HG03175 (cell line): ENCODE results near the gene VWA8.
"Not testable (repeated sequence)": the region's sequence is repeated elsewhere in the genome, so short reads cannot be mapped to it uniquely, and the experiment has no call there.

Source experiments
- ATAC-seq: cut with Tn5 transposase; IDR thresholded peaks from one replicate; pipeline ENCODE4 v1.9.1; 2021; ENCODE audit warnings: mild to moderate bottlenecking, moderate library complexity; ENCODE audit not compliant: unreplicated experiment

VWA8 gene

GRCh38 chr13:41811588-41812021 is 149.3 kb downstream of the VWA8 start:
- peak; percentile 81 for ATAC-seq

- ATAC-seq = no peak
These were observed 150.9 kb downstream of the VWA8 start for GRCh38 chr13:41809962-41810361.

GRCh38 chr13:41803445-41803735 is 157.5 kb downstream of the VWA8 start:
- not testable (repeated sequence) for ATAC-seq

DNA sequence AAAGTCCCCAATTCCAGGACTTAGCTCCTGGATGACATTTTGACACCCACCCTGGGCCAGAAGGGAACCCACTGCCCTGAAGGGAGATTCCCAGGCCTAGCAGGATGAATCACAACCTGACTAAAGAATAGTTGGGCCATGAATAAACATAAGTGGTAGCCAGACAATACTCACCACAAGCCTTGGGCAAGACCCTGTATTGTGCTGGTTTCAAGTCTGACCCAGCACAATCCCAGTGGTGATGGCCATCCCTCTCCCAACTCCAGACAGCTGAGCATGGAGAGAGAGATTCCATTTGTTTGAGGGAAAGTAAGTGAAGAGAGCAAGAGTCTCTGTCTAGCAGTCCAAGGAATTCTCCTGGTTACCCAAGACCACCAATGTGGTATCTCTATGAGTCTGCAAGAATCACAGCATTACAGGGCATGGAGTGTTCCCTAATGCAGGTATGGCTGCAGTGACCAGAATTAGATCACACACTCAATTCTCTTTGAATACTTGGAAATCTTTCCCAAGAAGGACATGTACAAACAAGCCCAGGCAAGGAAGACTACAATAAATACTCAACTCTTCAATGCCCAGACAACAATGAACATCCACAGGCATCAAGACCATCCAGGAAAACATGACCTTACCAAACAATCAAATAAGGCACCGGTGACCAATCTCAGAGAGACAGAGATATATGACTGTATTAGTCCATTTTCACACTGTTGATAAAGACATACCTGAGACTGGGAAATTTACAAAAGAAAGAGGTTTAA is 158.0 kb downstream of the VWA8 start:
- ATAC-seq = no peak

- no peak for ATAC-seq
These were observed 158.7 kb downstream of the VWA8 start for GRCh38 chr13:41802043-41802683.

DNA sequence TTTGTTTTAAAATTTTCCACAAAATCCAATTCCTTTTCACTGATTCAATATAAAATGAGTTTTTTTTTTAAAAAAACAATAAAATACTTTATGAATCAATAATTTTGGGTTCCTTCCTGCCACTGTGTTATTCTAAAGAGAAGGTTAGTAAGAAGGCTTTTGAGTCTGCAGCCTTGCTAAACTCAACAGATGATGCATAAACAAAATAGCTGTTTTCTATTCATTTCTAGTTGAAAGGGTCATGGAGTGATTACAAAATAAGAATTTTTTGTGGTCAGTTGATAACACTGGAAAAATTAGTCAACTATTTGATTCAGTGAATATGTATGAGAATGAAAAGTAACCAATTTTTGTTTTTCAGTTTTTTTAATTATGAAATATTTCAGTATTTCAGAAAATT is 169.9 kb downstream of the VWA8 start:
- ATAC-seq = no peak

DNA sequence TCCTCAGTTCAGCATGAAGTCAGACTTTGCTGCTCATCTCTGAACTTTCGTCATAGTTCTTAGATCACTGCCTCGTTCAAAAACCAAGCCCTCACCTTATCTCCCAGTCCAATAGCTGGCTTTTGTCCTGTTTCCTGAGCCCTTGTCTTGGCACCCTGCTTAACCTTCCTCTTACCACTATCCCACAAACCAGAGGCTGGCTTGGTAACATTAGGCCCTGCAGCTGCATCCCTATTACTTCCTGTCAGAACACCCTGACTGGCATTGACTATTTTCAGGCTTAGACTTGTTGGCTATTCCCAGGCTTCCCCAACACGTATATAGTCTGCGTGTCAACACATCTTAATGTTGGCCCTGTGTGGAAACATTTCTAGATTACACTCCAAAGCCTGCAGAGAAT is 172.4 kb downstream of the VWA8 start:
- ATAC-seq = no peak

GRCh38 chr13:41785402-41786172 is 175.3 kb downstream of the VWA8 start:
- no peak for ATAC-seq

- no peak for ATAC-seq
These were observed 178.8 kb downstream of the VWA8 start for GRCh38 chr13:41782086-41782485.

- no peak for ATAC-seq
These were observed 179.9 kb downstream of the VWA8 start for GRCh38 chr13:41780715-41781706.

DNA sequence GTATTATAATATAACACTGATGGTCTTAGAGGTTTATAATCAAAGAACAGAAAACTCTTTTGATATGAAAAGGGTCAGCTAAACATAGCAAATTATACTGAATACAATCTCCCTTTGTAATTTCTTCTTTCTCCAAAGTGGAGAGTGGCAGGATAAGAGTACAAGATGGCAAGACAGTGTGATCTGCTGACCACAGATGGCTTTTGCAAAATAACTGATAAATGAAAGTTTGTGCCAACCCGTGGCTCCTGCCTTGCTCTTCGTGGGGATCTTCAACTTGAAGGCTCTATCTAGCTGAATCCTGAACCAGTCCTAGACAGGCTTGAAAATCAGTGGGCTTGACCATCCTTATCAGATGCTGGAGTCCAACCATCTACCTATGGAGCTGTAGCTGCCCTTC is 185.7 kb downstream of the VWA8 start:
- ATAC-seq = no peak

- ATAC-seq = no peak
These were observed 186.2 kb downstream of the VWA8 start for GRCh38 chr13:41774605-41775218.

- no peak for ATAC-seq
These were observed 193.1 kb downstream of the VWA8 start for GRCh38 chr13:41767801-41768200.

DNA sequence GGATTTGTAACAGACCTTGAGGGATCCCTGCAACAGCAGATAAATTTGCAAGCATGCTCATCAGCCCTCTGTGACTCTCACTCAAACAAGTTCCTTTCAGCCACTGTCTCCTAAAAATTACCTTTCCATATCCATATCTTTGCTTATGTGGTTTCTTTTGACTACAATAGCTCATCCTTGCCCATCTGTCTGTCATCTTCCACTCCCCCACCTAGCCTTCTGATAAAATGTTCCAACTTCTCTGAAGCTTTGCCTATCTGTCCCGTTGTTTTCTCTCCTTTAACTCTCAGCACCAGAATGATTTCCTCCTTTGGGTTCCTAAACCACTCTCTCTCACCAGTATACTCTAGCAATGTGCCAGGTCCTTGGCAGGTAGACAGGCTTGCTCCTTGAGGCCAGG is 194.5 kb downstream of the VWA8 start:
- no peak for ATAC-seq

- ATAC-seq = no peak
These were observed 195.1 kb downstream of the VWA8 start for GRCh38 chr13:41765813-41766212.

DNA sequence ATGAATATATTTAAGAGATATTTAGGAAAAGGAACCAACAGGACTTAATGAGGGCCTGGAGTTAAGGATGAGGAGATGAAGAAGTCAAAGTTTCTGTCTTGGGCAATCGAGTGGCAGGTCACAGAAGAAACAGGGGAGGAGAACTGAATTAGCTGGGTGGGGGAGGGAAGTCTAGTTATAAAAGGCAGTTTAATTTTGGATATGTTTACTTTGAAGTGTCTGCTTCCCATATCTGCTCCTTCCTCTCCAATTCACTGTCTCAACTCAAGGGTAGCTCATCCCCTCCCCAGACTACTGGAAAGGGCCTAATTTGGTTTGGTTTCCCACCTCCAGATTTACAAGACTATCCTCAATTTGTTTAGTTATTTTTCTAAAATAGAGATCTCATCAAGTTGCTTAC is 195.9 kb downstream of the VWA8 start:
- ATAC-seq = no peak

GRCh38 chr13:41764558-41764957 is 196.4 kb downstream of the VWA8 start:
- no peak for ATAC-seq

DNA sequence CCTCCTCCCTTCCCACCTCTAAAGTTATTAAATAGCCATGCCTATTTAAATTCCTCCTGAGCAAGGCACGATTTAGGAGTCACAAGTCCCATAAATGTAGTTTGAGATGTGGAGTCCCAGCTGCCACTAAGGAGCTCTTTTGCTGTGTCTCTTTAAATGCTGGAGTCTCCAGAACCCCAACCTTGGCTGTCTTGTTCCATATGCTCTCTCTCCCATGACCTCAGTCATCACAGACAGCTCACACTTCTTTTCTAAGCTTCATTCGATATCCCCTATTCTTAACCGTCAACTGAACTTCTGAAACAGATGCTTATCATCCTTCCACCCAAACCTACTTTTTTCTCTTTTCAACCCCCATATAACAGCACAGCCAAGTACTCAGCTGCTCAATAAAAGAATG is 197.1 kb downstream of the VWA8 start:
- ATAC-seq = no peak

DNA sequence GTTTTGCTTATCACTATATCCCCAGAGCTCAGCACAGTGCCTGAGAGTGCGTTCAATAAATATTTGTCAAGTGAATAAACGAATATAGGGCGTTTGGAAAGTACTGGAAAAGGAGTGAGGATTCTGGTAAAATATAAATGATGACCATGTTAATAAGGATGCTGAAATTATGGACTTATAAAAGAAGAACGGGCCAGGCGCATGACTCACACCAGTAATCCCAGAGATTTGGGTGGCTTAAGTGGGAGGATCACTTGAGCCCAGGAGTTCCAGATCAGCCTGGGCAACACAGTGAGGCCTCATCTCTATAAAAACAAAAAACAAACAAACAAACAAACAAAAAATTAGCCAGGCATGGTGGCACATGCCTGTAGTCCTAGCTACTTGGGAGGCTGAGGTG is 198.1 kb downstream of the VWA8 start:
- ATAC-seq = no peak

DNA sequence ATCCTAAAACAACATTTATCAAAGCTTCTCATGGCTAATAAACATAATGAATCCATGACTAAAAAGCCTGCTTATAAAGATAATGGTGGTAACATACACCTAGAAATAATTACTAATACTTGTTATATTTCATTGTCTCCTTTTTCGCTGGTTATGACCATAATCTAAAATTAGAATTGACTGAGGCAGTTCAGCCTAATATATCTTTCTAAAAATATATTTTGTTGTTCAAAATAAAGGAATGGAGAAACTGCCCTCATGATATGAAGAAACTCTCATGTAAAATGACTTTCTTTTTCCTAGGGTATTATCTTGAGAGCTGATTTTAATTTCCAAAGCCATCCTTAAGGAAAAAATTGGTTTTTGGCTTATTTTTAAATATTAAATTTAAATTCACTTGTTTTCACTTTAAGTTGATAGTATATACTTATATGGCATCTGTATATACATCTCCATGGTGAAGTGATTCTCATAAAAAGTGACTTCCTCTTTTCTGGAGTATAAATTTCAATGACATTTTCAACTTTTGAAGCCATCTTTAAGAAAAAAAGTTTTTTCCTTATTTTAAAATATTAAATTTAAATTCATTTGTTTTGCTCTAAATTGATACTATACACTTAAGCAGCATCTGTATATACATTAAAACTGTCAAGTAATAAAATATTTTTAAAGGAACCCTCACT is 204.6 kb downstream of the VWA8 start:
- ATAC-seq = no peak
